Neural cell (in vitro differentiated cells): ENCODE measurements around the gene YKT6.

Source experiments
- CTCF ChIP-seq: fragments of 450-650 bp; IDR thresholded peaks from 2 replicates; pipeline ENCODE4 v1.5.1; 2014; ENCODE audit warnings: antibody characterized with exemption, mild to moderate bottlenecking, moderate library complexity; ENCODE audit not compliant: poor library complexity, severe bottlenecking
- EZH2 ChIP-seq: fragments of 200-600, 300-800 bp; shearing (Covaris generic), sonication (generic); IDR thresholded peaks from 2 replicates; pipeline ENCODE4 v1.6.1; 2014; ENCODE audit warnings: antibody characterized with exemption, low read length, borderline replicate concordance, mild to moderate bottlenecking; ENCODE audit not compliant: insufficient read depth, poor library complexity, severe bottlenecking
- RAD21 ChIP-seq: fragments of 450-650 bp; conservative IDR thresholded peaks from 2 replicates; pipeline ENCODE4 v1.6.1; 2014; ENCODE audit warnings: antibody characterized with exemption, mild to moderate bottlenecking, moderate library complexity

DNA sequence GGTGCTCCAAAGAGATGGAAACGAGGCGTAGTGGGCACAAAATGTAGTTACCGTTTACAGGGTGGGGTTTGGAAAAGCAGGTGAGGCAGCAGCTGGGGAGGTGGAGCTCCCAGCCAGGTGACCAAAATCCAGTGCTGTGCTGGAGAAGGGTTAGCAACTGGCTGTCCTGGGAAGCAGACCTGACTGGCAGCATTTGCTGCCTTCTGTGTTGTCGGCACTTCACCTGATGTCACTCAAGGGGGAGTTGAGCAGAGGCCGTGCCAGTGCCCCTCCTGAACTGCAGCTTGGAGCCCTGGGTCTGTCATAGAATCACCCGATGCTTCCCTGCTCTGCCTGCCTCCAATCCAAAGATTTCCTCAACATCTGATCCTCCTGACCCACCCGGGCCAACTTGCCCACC is 24.3 kb upstream of the YKT6 start:
- TF ChIP-seq RAD21 (no peak), CTCF (no peak), EZH2 (no peak)
